H1 (cell line): ENCODE measurements around the gene ELOVL5. TPM values are rescaled to one million over a fixed set of nuclear protein-coding genes. Genes with fewer than 3 reads are reported as not detected.
A peak's percentile ranks its signal among the peaks of the same experiment; 100 is the strongest.

Experiments used
- CTCF ChIA-PET: fragments of 300-600 bp; sonication (Branson Sonifier 250); formaldehyde crosslinking; loops from one replicate; lab custom pipeline; 2021; ENCODE audit not compliant: partially characterized antibody; lab: Charles Lee
- POLR2A ChIA-PET: fragments of 300-600 bp; sonication (Branson Sonifier 250); formaldehyde crosslinking; loops from one replicate; lab custom pipeline; 2021; ENCODE audit warnings: inconsistent platforms; ENCODE audit not compliant: partially characterized antibody; lab: Charles Lee
- DNase-seq, 2 experiments: peaks; one replicate each; pipeline versions ENCODE4 v3.0.0 to v3.0.0-alpha.2; 2010 to 2022; ENCODE audit warnings: low spot score in 2 of 2, low read depth in 1 of 2, mixed read lengths in 1 of 2
- FAIRE-seq: peaks from 2 replicates; lab custom pipeline; 2011; peaks lifted over from hg19 to GRCh38; lab: Jason Lieb, UNC
- H2AFZ ChIP-seq: 2 replicates; pipeline ENCODE4 v1.8.1; 2012; ENCODE audit warnings: low read length, inconsistent platforms
- H2AK5ac ChIP-seq: 2 replicates; pipeline ENCODE4 v1.6.1; 2013; ENCODE audit warnings: low read depth, low read length
- H2BK120ac ChIP-seq: replicated peaks from 2 replicates; pipeline ENCODE3; 2013; ENCODE audit warnings: low read depth, low read length, inconsistent platforms
- H2BK12ac ChIP-seq: 2 replicates; pipeline ENCODE4 v1.6.1; 2013; ENCODE audit warnings: low read depth, low read length
- H2BK15ac ChIP-seq: 2 replicates; pipeline ENCODE4 v1.6.1; 2013; ENCODE audit warnings: low read length
- H2BK20ac ChIP-seq: 2 replicates; pipeline ENCODE4 v1.6.1; 2013; ENCODE audit warnings: low read length
- H2BK5ac ChIP-seq: 2 replicates; pipeline ENCODE4 v1.6.1; 2013; ENCODE audit warnings: low read depth, low read length
- H3K14ac ChIP-seq: 2 replicates; pipeline ENCODE4 v1.6.1; 2013; ENCODE audit warnings: inconsistent platforms; ENCODE audit not compliant: insufficient read length
- H3K18ac ChIP-seq: 2 replicates; pipeline ENCODE4 v1.6.1; 2013; ENCODE audit warnings: low read length; ENCODE audit errors: extremely low read depth
- H3K23ac ChIP-seq: 2 replicates; pipeline ENCODE4 v1.6.1; 2013; ENCODE audit warnings: inconsistent platforms; ENCODE audit not compliant: insufficient read length
- H3K23me2 ChIP-seq: 2 replicates; pipeline ENCODE4 v1.6.1; 2013; ENCODE audit warnings: low read depth, low read length
- H3K27ac ChIP-seq: 2 replicates; pipeline ENCODE4 v1.6.1; 2011; ENCODE audit warnings: low read depth, low read length, inconsistent platforms
- H3K27me3 ChIP-seq, 4 experiments: replicated peaks in 1 of 4; 1 replicate in 1 of 4; 2 replicates in 3 of 4; pipeline versions ENCODE4 v1.6.1 to v1.8.1; 2011 to 2013; ENCODE audit warnings: low read length in 3 of 4, mild to moderate bottlenecking in 3 of 4, inconsistent platforms in 2 of 4, mixed read lengths in 2 of 4, moderate library complexity in 1 of 4; ENCODE audit not compliant: control insufficient read depth in 3 of 4, insufficient read depth in 3 of 4; ENCODE audit errors: extremely low read depth in 1 of 4
- H3K36me3 ChIP-seq, 4 experiments: 2 replicates each; pipeline versions ENCODE4 v1.6.1 to v1.8.1; 2011 to 2013; ENCODE audit warnings: mild to moderate bottlenecking in 4 of 4, low read length in 3 of 4, moderate library complexity in 2 of 4, control low read depth in 1 of 4, inconsistent platforms in 1 of 4; ENCODE audit not compliant: insufficient read depth in 4 of 4, control insufficient read depth in 2 of 4
- H3K4ac ChIP-seq: replicated peaks from 2 replicates; pipeline ENCODE3; 2013; ENCODE audit warnings: low read length, low read depth, mixed read lengths, inconsistent platforms; ENCODE audit not compliant: insufficient read length
- H3K4me1 ChIP-seq, 4 experiments: replicated peaks in 1 of 4; 1 replicate in 1 of 4; 2 replicates in 3 of 4; pipeline versions ENCODE4 v1.6.1 to v1.8.1; 2011 to 2013; ENCODE audit warnings: low read length in 3 of 4, inconsistent platforms in 2 of 4, mixed read lengths in 1 of 4; ENCODE audit not compliant: insufficient read depth in 4 of 4, control insufficient read depth in 3 of 4
- H3K4me2 ChIP-seq, 2 experiments: 2 replicates each; pipeline versions ENCODE4 v1.6.1 to v1.8.1; 2011 to 2013; ENCODE audit warnings: low read depth in 2 of 2, low read length in 2 of 2, control low read depth in 1 of 2, inconsistent platforms in 1 of 2, mild to moderate bottlenecking in 1 of 2; ENCODE audit not compliant: insufficient read depth in 1 of 2
- H3K4me3 ChIP-seq, 4 experiments: fragments of 200-600, 300-600 bp in 1 of 4; sonication (generic), shearing (Covaris generic), sonication (Bioruptor Twin) in 1 of 4; 2 replicates each; pipeline versions ENCODE4 v1.5.1 to v1.8.1; 2011 to 2016; ENCODE audit warnings: low read length in 4 of 4, low read depth in 3 of 4, control low read depth in 2 of 4, inconsistent platforms in 2 of 4, mild to moderate bottlenecking in 2 of 4, mixed read lengths in 1 of 4, moderate library complexity in 1 of 4; ENCODE audit not compliant: insufficient read depth in 2 of 4; ENCODE audit errors: extremely low read depth in 1 of 4
- H3K56ac ChIP-seq: replicated peaks from 2 replicates; pipeline ENCODE3; 2013; ENCODE audit warnings: low read depth, mild to moderate bottlenecking, mixed read lengths, low read length, inconsistent platforms; ENCODE audit not compliant: insufficient read length
- H3K79me1 ChIP-seq: 2 replicates; pipeline ENCODE4 v1.6.1; 2013; ENCODE audit warnings: low read depth, low read length, control low read depth
- H3K79me2 ChIP-seq, 2 experiments: 2 replicates each; pipeline versions ENCODE4 v1.6.1 to v1.8.1; 2012 to 2013; ENCODE audit warnings: low read length in 2 of 2, mild to moderate bottlenecking in 2 of 2, inconsistent platforms in 1 of 2; ENCODE audit not compliant: insufficient read depth in 2 of 2, control insufficient read depth in 1 of 2
- H3K9ac ChIP-seq, 4 experiments: replicated peaks in 1 of 4; 1 replicate in 1 of 4; 2 replicates in 3 of 4; pipeline versions ENCODE4 v1.6.1 to v1.8.1; 2011 to 2013; ENCODE audit warnings: low read depth in 3 of 4, low read length in 3 of 4, control low read depth in 2 of 4, mild to moderate bottlenecking in 2 of 4, moderate library complexity in 2 of 4, inconsistent platforms in 1 of 4; ENCODE audit errors: extremely low read depth in 1 of 4
- H3K9me3 ChIP-seq, 2 experiments: 2 replicates each; pipeline versions ENCODE4 v1.6.1 to v1.8.1; 2012 to 2013; ENCODE audit warnings: mild to moderate bottlenecking in 2 of 2, moderate library complexity in 2 of 2, control low read depth in 1 of 2, inconsistent platforms in 1 of 2, low read depth in 1 of 2, low read length in 1 of 2, mixed read lengths in 1 of 2; ENCODE audit not compliant: insufficient read depth in 2 of 2
- H4K20me1 ChIP-seq, 2 experiments: replicated peaks in 1 of 2; 2 replicates each; pipeline versions ENCODE3 to v1.8.1; 2011 to 2013; ENCODE audit warnings: inconsistent platforms in 2 of 2, low read length in 2 of 2, mild to moderate bottlenecking in 1 of 2; ENCODE audit not compliant: insufficient read depth in 2 of 2, control insufficient read depth in 1 of 2
- H4K5ac ChIP-seq: 2 replicates; pipeline ENCODE4 v1.6.1; 2013; ENCODE audit warnings: low read length, low read depth, mixed read lengths, inconsistent platforms; ENCODE audit not compliant: insufficient read length
- H4K8ac ChIP-seq: 2 replicates; pipeline ENCODE4 v1.8.0; 2013; ENCODE audit warnings: mild to moderate bottlenecking, moderate library complexity, low read length, inconsistent platforms; ENCODE audit not compliant: insufficient read depth; ENCODE audit errors: extremely low read depth
- H4K91ac ChIP-seq: replicated peaks from 2 replicates; pipeline ENCODE3; 2013; ENCODE audit warnings: low read length, mixed read lengths, inconsistent platforms; ENCODE audit not compliant: insufficient read length
- CBX8 ChIP-seq: fragments of 300-800, 300-1000 bp; sonication (generic); IDR thresholded peaks from 2 replicates; pipeline ENCODE4 v1.7.1; 2016; ENCODE audit warnings: low read depth, low read length, borderline replicate concordance
- E2F6 ChIP-seq: IDR thresholded peaks from 2 replicates; pipeline ENCODE4 v1.6.1; 2012; ENCODE audit warnings: inconsistent platforms
- GABPA ChIP-seq: IDR thresholded peaks from 2 replicates; pipeline ENCODE4 v1.6.1; 2011; ENCODE audit warnings: mild to moderate bottlenecking, low read length, moderate library complexity, borderline replicate concordance; ENCODE audit not compliant: insufficient read depth
- KDM5A ChIP-seq: fragments of 200-600 bp; IDR thresholded peaks from 2 replicates; pipeline ENCODE4 v1.7.1; 2012; ENCODE audit warnings: mild to moderate bottlenecking, low read length, inconsistent platforms, mixed read lengths
- MAX ChIP-seq: IDR thresholded peaks from 2 replicates; pipeline ENCODE4 v1.6.1; 2012; ENCODE audit warnings: inconsistent platforms
- POLR2AphosphoS5 ChIP-seq: IDR thresholded peaks from 2 replicates; pipeline ENCODE4 v1.6.1; 2011; ENCODE audit warnings: low read depth, low read length
- RFX5 ChIP-seq: IDR thresholded peaks from 2 replicates; pipeline ENCODE4 v1.6.1; 2011; ENCODE audit warnings: low read depth, low read length, improper control_type of control experiment, borderline replicate concordance
- RXRA ChIP-seq: IDR thresholded peaks from 2 replicates; pipeline ENCODE4 v1.6.1; 2011; ENCODE audit warnings: low read depth, mild to moderate bottlenecking, low read length, moderate library complexity; ENCODE audit not compliant: insufficient read depth
- SP2 ChIP-seq: IDR thresholded peaks from 2 replicates; pipeline ENCODE4 v1.6.1; 2012; ENCODE audit warnings: mild to moderate bottlenecking, low read length, inconsistent platforms
- TCF12 ChIP-seq: IDR thresholded peaks from 2 replicates; pipeline ENCODE4 v1.6.1; 2011; ENCODE audit warnings: low read depth, mild to moderate bottlenecking, low read length
- TEAD4 ChIP-seq: IDR thresholded peaks from 2 replicates; pipeline ENCODE4 v1.6.1; 2012; ENCODE audit warnings: low read depth, low read length, inconsistent platforms, mixed read lengths
- WGBS, 2 experiments: shearing (Covaris generic) in 1 of 2; methylation state at CpG; one replicate each; pipeline versions ENCODE4 v1.1.6 to v1.1.7; 2013 to 2015; ENCODE audit warnings: low lambda C conversion rate in 2 of 2, mixed read lengths in 2 of 2, inconsistent platforms in 1 of 2, low coverage in 1 of 2, missing lambda C conversion rate in 1 of 2; ENCODE audit not compliant: insufficient replicate concordance in 2 of 2, insufficient coverage in 1 of 2, insufficient read length in 1 of 2; ENCODE audit errors: extremely low coverage in 1 of 2, missing lambda C conversion rate in 1 of 2; 5-methylcytosine and 5-hydroxymethylcytosine counted together
- polyA plus RNA-seq, 7 experiments: library from polyadenylated mRNA; depleted of rRNA in 3 of 7; stranded (reverse) in 5 of 7; unstranded in 2 of 7; fragments of >200 nt in 5 of 7; fragments of 200-250 nt in 2 of 7; gene quantifications; 1 replicate in 5 of 7; 2 replicates in 1 of 7; 4 replicates in 1 of 7; pipeline versions ENCODE4 v1.2.1 to v1.2.3, GENCODE V29; 2011 to 2013; ENCODE audit warnings: missing spikeins in 2 of 7, mixed read lengths in 2 of 7
- total RNA-seq: library from RNA; stranded (reverse); fragmentation: NEBNext Ultra II Directional; extraction: Animal tissue kit (Norgen Biotek cat#: 25700); gene quantifications from 2 replicates; pipeline ENCODE4 v1.2.1, GENCODE V29; 2021

The ELOVL5 gene
- total and polyA plus RNA-seq, 2 of the 8 experiments (the other 6 are each of a cell fraction or from before 2014, with no cell fraction given) = 113 to 156 TPM

- peaks cover 9 to 80% of the 10 kb centered on the region in 2 experiments; a peak in 3 of 4 replicates for H3K79me2 ChIP-seq
- H2AFZ ChIP-seq = no peak overlapping the region
- H3K36me3 ChIP-seq = peaks cover 0 to 6% (median 2%) of the 10 kb centered on the region in 4 experiments; a peak in 2 of 8 replicates
- H3K4me1 ChIP-seq = peaks cover 0 to 11% (median 3%) of the 10 kb centered on the region in 4 experiments; a peak in 4 of 7 replicates
- H3K4me2 ChIP-seq = no peak overlapping the region
- H3K18ac ChIP-seq = no peak overlapping the region
- no peak overlapping the region for H4K5ac ChIP-seq
- H3K23me2 ChIP-seq = no peaks in the 10 kb centered on the region
- no peak overlapping the region for H4K91ac ChIP-seq
- H3K79me1 ChIP-seq = peaks cover 5% of the 10 kb centered on the region; the same call in 1 of the 2 replicates
- H4K8ac ChIP-seq = no peak overlapping the region
- H3K9ac ChIP-seq = peak overlapping the region in 1 of 4 experiments; percentile 17; a peak in 1 of 7 replicates
- peaks cover 8 to 12% of the 10 kb centered on the region in 2 experiments for H4K20me1 ChIP-seq
- FAIRE-seq (no peak), DNase-seq (no peak)
- ChIA-PET CTCF (interaction anchor here (0.7 to 1.6 kb wide), 6 partner anchors 15 to 419 kb away, joined by 3 to 8 read pairs (median 3); no protein-coding TSS in a partner anchor), POLR2A (interaction anchor here (1.1 kb wide), 2 partner anchors 10 to 15 kb away, joined by 3 to 5 read pairs; no protein-coding TSS in a partner anchor)
- no peak overlapping the region for H3K4ac ChIP-seq
- 84% methylated on average over 7 of the region's 7 CpGs; no CpG with 5 or more reads in 1 of the 2 experiments for WGBS, 2 experiments
- H3K14ac ChIP-seq = no peak overlapping the region
- no peaks in the 10 kb centered on the region for H3K27me3 ChIP-seq
- H3K9me3 ChIP-seq = peaks cover 4 to 16% of the 10 kb centered on the region in 2 experiments; a peak in 2 of 4 replicates
- H2BK12ac ChIP-seq = no peak overlapping the region
- no peak overlapping the region for H3K4me3 ChIP-seq
- no peak overlapping the region for H3K27ac ChIP-seq
- no peak overlapping the region for H2BK15ac ChIP-seq
- no peak overlapping the region for H3K23ac ChIP-seq
- H2AK5ac ChIP-seq = no peak overlapping the region
- no peak overlapping the region for H2BK120ac ChIP-seq
- no peak overlapping the region for H3K56ac ChIP-seq
- no peak overlapping the region for H2BK20ac ChIP-seq
- H2BK5ac ChIP-seq = no peak overlapping the region
- TF ChIP-seq TEAD4 (no peak), POLR2AphosphoS5 (no peak), GABPA (no peak), KDM5A (no peak), CBX8 (no peak), MAX (no peak), SP2 (no peak), TCF12 (no peak), RFX5 (no peak), RXRA (no peak), E2F6 (no peak)
These were observed 39.5 kb downstream of the ELOVL5 start for GRCh38 chr6:53309059-53309900.
